SJSA1 (cell line): ENCODE results near the gene CNOT1. TPM values are rescaled to one million over a fixed set of nuclear protein-coding genes. Genes with fewer than 3 reads are reported as not detected.
"Not testable (repeated sequence)": the region's sequence is repeated elsewhere in the genome, so short reads cannot be mapped to it uniquely, and the experiment has no call there.

Experiments used
- DNase-seq, 2 experiments: peaks; one replicate each; pipeline ENCODE4 v3.0.0-alpha.2; 2015 to 2020; ENCODE audit warnings: low spot score in 2 of 2, low read depth in 1 of 2
- H3K27ac ChIP-seq: fragments of 250-450 bp; sonication (Bioruptor Pico); 2 replicates; pipeline ENCODE4 v1.5.1; 2020; ENCODE audit warnings: mild to moderate bottlenecking, moderate library complexity
- H3K27me3 ChIP-seq: fragments of 250-450 bp; sonication (Bioruptor Pico); replicated peaks from 2 replicates; pipeline ENCODE4 v1.5.1; 2020; ENCODE audit warnings: mild to moderate bottlenecking, moderate library complexity
- H3K36me3 ChIP-seq: fragments of 250-450 bp; sonication (Bioruptor Pico); 2 replicates; pipeline ENCODE4 v1.5.1; 2020; ENCODE audit warnings: mild to moderate bottlenecking
- H3K4me1 ChIP-seq: fragments of 250-450 bp; sonication (Bioruptor Pico); replicated peaks from 2 replicates; pipeline ENCODE4 v1.6.1; 2021; ENCODE audit warnings: mild to moderate bottlenecking
- H3K4me3 ChIP-seq: fragments of 250-450 bp; sonication (Bioruptor Pico); 2 replicates; pipeline ENCODE4 v1.5.1; 2020; ENCODE audit warnings: mild to moderate bottlenecking
- H3K9me3 ChIP-seq: fragments of 250-450 bp; sonication (Bioruptor Pico); replicated peaks from 2 replicates; pipeline ENCODE4 v1.5.1; 2020; ENCODE audit warnings: mild to moderate bottlenecking
- total RNA-seq: library from RNA; depleted of rRNA; stranded (reverse); fragments of >200 nt; shearing (Covaris generic); gene quantifications from 2 replicates; pipeline ENCODE4 v1.2.3, GENCODE V29; 2014

Gene CNOT1
- total RNA-seq, 1 experiment from 2014 or later, result 123 TPM

- Histone ChIP-seq H3K4me1 (no peaks in the 10 kb centered on the region), H3K9me3 (no peaks in the 10 kb centered on the region; the same call in 1 of the 2 replicates), H3K4me3 (no peak overlapping the region), H3K36me3 (peaks cover 96% of the 10 kb centered on the region), H3K27me3 (no peaks in the 10 kb centered on the region), H3K27ac (no peak overlapping the region)
- DNase-seq, result no peak
Observed at GRCh38 chr16:58584831-58585505, 44.7 kb downstream of the CNOT1 start.

GRCh38 chr16:58582971-58583765 is 46.5 kb downstream of the CNOT1 start:
- no peaks in the 10 kb centered on the region for H3K4me1 ChIP-seq
- H3K9me3 ChIP-seq, result no peaks in the 10 kb centered on the region
- no peak overlapping the region for H3K27ac ChIP-seq
- no peaks in the 10 kb centered on the region for H3K27me3 ChIP-seq
- peaks cover 96% of the 10 kb centered on the region for H3K36me3 ChIP-seq
- no peak for DNase-seq
- H3K4me3 ChIP-seq, result no peak overlapping the region

GRCh38 chr16:58582133-58582532 is 47.5 kb downstream of the CNOT1 start:
- Histone ChIP-seq H3K4me3 (no peak overlapping the region), H3K27ac (no peak overlapping the region), H3K27me3 (no peaks in the 10 kb centered on the region), H3K9me3 (no peaks in the 10 kb centered on the region), H3K4me1 (no peaks in the 10 kb centered on the region), H3K36me3 (peaks cover 96% of the 10 kb centered on the region)
- DNase-seq, result no peak

GRCh38 chr16:58579587-58579986 is 50.0 kb downstream of the CNOT1 start:
- DNase-seq, result no peak
- H3K27ac ChIP-seq, result no peak overlapping the region
- H3K36me3 ChIP-seq, result peaks cover 97% of the 10 kb centered on the region
- H3K4me3 ChIP-seq, result no peak overlapping the region
- H3K4me1 ChIP-seq, result no peaks in the 10 kb centered on the region
- no peaks in the 10 kb centered on the region for H3K27me3 ChIP-seq
- H3K9me3 ChIP-seq, result no peaks in the 10 kb centered on the region

- H3K36me3 ChIP-seq, result peaks cover 97% of the 10 kb centered on the region
- H3K27me3 ChIP-seq, result no peaks in the 10 kb centered on the region
- H3K4me3 ChIP-seq, result no peak overlapping the region
Observed at GRCh38 chr16:58578642-58579041, 51.0 kb downstream of the CNOT1 start.

GRCh38 chr16:58577141-58577540 is 52.5 kb downstream of the CNOT1 start:
- no peak overlapping the region for H3K27ac ChIP-seq
- H3K4me1 ChIP-seq, result no peaks in the 10 kb centered on the region
- no peak for DNase-seq
- no peaks in the 10 kb centered on the region for H3K9me3 ChIP-seq
- H3K4me3 ChIP-seq, result no peak overlapping the region
- H3K36me3 ChIP-seq, result peaks cover 92% of the 10 kb centered on the region
- H3K27me3 ChIP-seq, result no peaks in the 10 kb centered on the region

More at GRCh38 chr16:58578642-58579041, 51.0 kb downstream of the CNOT1 start:
- H3K4me1 ChIP-seq, result no peaks in the 10 kb centered on the region
- H3K9me3 ChIP-seq, result no peaks in the 10 kb centered on the region
- no peak overlapping the region for H3K27ac ChIP-seq
- DNase-seq, result no peak

- H3K9me3 ChIP-seq, result no peaks in the 10 kb centered on the region
- peaks cover 92% of the 10 kb centered on the region for H3K36me3 ChIP-seq
- no peaks in the 10 kb centered on the region for H3K4me1 ChIP-seq
- no peak for DNase-seq
- H3K27ac ChIP-seq, result no peak overlapping the region
- H3K27me3 ChIP-seq, result no peaks in the 10 kb centered on the region
- H3K4me3 ChIP-seq, result no peak overlapping the region
Observed at GRCh38 chr16:58574895-58575294, 54.7 kb downstream of the CNOT1 start.

- H3K9me3 ChIP-seq, H3K27me3 ChIP-seq, DNase-seq, H3K4me3 ChIP-seq, H3K27ac ChIP-seq: not testable (repeated sequence)
- Histone ChIP-seq H3K36me3 (peaks cover 71% of the 10 kb centered on the region), H3K4me1 (peaks cover 10% of the 10 kb centered on the region)
Observed at GRCh38 chr16:58565697-58566096, 63.9 kb downstream of the CNOT1 start.

- peaks cover 69% of the 10 kb centered on the region for H3K36me3 ChIP-seq
- peak overlapping the region; percentile 22; the same call in 1 of the 2 replicates for H3K27ac ChIP-seq
- H3K4me3 ChIP-seq, result no peak overlapping the region
Observed at GRCh38 chr16:58563775-58564174, 65.9 kb downstream of the CNOT1 start.

GRCh38 chr16:58563235-58563634 is 66.4 kb downstream of the CNOT1 start:
- DNase-seq, result peak in 1 of 2 experiments; percentile 56
- Histone ChIP-seq H3K27me3 (no peaks in the 10 kb centered on the region), H3K36me3 (peaks cover 72% of the 10 kb centered on the region), H3K27ac (peak overlapping the region; percentile 22), H3K4me1 (peaks cover 10% of the 10 kb centered on the region), H3K9me3 (no peaks in the 10 kb centered on the region), H3K4me3 (no peak overlapping the region)

More at GRCh38 chr16:58563775-58564174, 65.9 kb downstream of the CNOT1 start:
- no peak for DNase-seq
- no peaks in the 10 kb centered on the region for H3K27me3 ChIP-seq
- peaks cover 10% of the 10 kb centered on the region for H3K4me1 ChIP-seq
- no peaks in the 10 kb centered on the region for H3K9me3 ChIP-seq

- Histone ChIP-seq H3K9me3 (no peaks in the 10 kb centered on the region), H3K27ac (no peak overlapping the region), H3K27me3 (no peaks in the 10 kb centered on the region), H3K36me3 (peaks cover 83% of the 10 kb centered on the region), H3K4me3 (no peak overlapping the region), H3K4me1 (no peaks in the 10 kb centered on the region)
- no peak for DNase-seq
Observed at GRCh38 chr16:58556678-58557077, 72.9 kb downstream of the CNOT1 start.

- no peaks in the 10 kb centered on the region for H3K4me1 ChIP-seq
- H3K4me3 ChIP-seq, result no peak overlapping the region
- DNase-seq, result no peak
- H3K36me3 ChIP-seq, result peaks cover 96% of the 10 kb centered on the region
- no peak overlapping the region for H3K27ac ChIP-seq
- no peaks in the 10 kb centered on the region for H3K27me3 ChIP-seq
- no peaks in the 10 kb centered on the region for H3K9me3 ChIP-seq
Observed at GRCh38 chr16:58551496-58551895, 78.1 kb downstream of the CNOT1 start.

GRCh38 chr16:58548378-58548777 is 81.2 kb downstream of the CNOT1 start:
- Histone ChIP-seq H3K4me1 (no peaks in the 10 kb centered on the region), H3K27me3 (no peaks in the 10 kb centered on the region), H3K27ac (no peak overlapping the region), H3K4me3 (no peak overlapping the region), H3K36me3 (peaks cover 97% of the 10 kb centered on the region), H3K9me3 (no peaks in the 10 kb centered on the region)
- DNase-seq, result no peak

- Histone ChIP-seq H3K27ac (no peak overlapping the region), H3K36me3 (peaks cover 97% of the 10 kb centered on the region), H3K4me1 (no peaks in the 10 kb centered on the region)
Observed at GRCh38 chr16:58543685-58544084, 85.9 kb downstream of the CNOT1 start.

More at GRCh38 chr16:58543685-58544084, 85.9 kb downstream of the CNOT1 start:
- H3K27me3 ChIP-seq, result no peaks in the 10 kb centered on the region
- DNase-seq, result no peak
- H3K9me3 ChIP-seq, result no peaks in the 10 kb centered on the region
- H3K4me3 ChIP-seq, result no peak overlapping the region
